ENCODE results near the gene PTAFR.

PTAFR gene

DNA sequence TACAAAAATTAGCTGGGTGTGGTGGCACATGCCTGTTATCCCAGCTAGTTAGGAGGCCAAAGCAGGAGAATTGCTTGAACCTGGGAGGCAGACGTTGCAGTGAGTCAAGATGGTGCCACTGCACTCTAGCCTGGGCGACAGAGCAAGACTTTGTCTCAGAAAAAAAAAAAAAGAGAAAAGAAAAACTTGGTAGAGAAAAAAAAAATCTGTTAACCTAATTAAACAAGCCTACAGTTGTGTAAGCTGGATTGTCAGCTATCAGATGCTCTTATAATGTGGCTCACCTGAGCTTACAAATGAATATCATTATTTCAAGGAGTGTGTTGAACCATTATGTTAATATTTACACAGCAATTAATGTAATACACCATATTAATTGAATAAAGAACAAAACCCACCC, 61.6 kb downstream of the PTAFR start:
- DNase-seq, result no peak

DNA sequence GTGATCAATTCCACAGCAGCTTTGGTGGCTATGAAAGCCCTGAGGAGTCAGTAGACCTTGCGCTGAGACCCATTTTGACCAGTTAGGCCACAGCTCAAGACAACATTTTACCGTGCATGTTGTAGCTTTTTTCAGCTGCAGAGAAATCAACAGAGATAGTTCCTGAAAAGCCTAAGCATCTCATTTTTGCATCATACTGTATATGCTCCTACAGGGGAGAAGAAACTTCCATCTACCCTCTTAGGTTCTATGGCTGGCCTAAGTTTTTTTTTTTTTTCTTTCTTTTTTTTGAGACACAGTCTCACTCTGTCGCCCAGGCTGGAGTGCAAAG, 63.3 kb downstream of the PTAFR start:
- no peak for DNase-seq

DNA sequence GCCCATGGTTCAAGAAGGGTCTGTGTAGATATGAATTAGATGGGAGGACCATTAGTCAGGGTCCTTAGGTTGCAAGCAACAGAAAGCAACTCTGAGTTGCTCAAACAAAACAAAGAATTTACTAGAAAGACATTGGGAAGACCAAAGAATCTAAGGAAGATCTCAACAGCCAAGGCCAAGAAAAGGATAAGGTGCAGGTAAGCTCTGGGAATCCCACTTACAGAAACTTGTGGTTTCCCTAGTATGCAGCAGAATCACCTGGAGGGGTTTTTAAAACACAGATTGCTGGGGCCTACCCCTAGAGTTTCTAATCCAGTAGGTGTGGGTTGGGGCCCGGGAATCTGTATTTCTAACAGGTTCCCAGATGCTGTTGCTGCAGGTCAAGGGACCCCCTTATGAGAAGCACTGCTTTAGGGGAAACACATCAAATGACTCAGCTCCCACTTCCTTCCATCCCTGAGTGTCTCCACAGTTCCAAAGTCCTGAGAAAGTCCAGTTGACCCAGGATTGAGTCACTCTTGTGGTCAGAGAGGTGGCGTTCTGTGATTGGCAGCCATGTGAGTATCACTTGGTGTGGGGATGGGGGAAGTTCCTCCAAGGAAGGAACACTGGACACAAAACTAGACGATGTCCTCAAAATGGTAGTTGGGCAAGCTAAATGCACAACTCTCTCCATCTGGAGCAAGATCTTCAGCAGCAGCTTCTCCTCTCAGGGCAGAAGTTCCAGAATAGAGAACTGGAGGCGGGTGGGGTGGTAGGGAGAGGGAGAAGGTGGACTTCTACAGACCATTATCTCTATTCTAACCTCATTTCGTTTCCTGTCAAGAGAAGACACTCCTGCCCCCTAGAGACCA, 63.9 kb downstream of the PTAFR start:
- DNase-seq, result no peak

DNA sequence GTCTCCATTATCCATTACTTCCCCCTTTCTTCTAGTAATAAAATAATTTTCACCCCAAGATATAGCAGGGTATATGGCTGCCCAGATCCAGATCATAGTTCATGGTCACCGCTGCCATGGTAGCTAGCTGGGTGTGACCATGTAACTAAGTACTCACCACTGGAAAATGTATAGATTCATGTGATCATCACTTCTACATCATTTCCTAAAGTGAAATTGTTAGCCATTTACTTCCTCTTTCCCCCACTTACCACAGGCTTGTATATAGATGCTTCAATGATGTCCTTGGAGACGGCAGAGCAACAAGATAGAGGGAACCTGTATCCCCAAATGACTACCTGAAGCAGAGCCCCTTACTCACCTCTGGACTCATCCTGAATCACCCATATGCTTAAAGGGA, 65.3 kb downstream of the PTAFR start:
- DNase-seq, result no peak

DNA sequence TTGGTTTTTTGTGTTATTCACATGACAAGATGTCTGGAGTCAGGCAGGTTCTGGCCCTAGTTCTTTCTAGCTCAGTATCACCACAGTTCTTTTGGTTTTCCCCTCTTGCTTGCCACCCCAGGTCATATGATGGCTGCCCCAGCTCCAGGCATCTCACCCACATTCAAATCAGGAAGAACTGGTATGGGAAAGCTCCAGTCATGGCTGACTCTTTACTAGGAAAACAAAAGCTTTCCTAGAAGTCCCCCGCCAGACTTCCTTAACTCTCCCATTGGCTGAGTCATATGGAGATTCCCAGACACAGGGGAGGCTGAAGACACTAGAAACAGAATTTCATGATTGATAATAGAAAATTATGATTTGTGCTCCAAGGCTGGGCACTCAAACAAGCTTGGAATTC, 65.9 kb downstream of the PTAFR start:
- DNase-seq, result no peak

DNA sequence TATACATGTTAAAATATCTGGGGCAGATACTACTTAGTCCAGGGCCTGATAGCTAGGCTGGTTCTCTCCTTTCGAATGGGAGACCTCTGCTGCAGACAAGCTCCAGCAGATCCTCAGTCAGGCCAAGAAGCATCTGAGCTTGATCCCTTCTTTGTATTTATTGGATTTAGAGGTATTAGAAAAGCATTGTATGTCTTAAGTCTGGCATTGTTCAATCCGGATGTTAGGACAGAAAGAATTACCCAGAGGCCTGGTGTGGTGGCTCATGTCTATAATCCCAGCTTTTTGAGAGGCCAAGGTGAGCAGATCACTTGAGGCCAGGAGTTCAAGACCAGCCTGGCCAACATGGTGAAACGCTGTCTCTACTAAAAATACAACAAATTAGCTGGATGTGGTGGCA, 66.9 kb downstream of the PTAFR start:
- no peak for DNase-seq

DNA sequence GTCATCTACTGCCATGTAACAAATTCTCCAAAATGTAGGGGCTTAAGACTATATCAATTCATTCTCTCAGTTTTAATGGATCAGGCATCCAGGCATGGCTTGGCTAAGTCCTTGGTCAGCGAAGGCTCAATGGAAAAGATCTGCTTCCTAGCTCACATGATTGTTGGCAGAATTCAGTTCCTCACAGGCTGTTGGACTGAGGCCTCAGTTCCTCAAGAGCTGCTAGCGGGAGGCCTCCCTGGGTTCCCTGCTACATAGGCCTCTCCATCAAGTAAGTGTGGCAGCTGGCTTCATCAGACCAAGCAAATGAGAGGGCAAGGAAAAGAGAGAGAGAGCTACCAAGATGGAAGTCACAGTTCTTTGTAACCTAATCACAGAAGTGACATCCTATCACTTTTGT, 68.5 kb downstream of the PTAFR start:
- no peak for DNase-seq

DNA sequence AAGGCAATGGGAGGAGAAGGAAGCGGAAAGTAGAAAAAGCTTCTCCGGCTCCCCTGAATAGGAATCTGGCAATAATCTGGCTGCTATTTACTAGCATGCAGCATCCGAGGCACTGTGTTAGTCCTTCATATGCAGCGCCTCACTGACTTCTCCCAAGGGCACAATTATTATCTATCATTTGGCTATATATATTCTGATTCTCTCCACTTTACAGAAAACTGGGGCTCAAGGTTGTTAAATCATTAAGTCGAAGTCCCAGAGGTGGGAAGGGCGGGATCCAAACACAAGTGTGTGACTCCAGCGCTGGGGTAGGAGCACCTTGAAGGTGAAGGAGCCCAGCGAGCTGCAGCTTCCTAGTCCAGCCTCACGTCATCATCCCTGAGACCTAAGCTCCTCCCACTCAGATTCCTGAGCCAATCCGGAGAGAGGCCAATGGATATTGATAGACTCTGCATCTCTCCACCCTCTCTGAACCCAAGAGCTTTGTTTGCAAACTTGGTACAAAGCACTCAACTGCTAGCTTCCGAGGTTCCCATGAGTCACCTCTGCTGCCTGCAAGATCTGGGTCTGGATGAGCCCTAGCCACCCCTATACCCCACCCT, 71.5 kb downstream of the PTAFR start:
- DNase-seq, result no peak

DNA sequence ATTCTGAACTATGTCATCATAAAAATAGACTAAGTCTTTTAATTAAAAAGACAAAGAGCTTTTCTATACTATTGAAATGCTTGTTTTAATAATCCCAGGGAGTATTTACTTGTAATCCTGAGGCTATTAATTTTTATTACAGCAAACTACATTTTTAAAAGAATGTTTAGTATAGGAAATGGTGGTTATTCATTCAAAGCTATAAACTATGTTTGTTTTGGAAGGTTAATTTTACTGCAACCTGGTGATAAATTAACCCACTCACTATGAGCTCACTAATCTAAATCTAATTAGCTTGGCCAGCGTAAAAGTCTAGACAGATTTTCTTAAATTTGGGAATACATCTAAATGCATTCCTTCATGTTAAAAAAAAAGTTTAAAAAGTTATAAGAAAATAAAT, 74.3 kb downstream of the PTAFR start:
- no peak for DNase-seq

DNA sequence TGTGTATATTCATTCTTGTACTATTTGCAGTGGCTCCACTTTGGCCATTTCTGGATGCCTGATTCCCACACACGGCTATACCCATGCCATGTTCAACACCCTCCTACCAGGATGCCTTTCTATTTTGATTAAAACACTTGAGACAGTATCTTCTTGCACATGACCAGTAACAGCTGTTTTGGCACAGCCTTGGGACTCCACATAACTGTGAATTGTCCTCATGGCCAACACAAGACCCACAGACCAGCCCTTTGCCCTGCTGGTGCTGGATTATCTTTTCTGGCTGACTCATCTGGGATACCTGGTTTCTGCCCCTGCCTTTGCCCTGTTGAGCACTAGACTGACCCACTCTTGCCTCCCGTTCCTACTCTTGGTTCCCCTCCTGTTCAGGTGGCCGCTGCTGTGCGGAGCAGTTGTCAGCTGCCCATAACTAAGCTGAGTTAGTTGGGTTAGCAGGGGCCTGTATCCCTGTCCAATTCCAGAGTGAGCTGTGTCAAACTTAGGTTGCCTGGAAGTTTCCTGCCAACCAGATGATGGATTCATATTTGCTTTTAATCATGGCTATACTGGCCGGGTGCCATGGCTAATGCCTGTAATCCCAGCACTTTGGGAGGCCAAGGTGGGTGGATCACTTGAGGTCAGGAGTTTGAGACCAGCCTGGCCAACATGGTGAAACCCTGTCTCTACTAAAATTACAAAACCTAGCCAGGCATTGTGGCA, 77.3 kb downstream of the PTAFR start:
- no peak for DNase-seq
